Airway epithelial cell (primary cell): Measurements from ENCODE around the gene KIAA1549. TPM values are rescaled to one million over a fixed set of nuclear protein-coding genes. Genes with fewer than 3 reads are reported as not detected.

Experiments
- total RNA-seq: library from RNA; depleted of rRNA; stranded (reverse); fragments of >200 nt; gene quantifications from 2 replicates; pipeline ENCODE4 v1.2.3, GENCODE V29; 2015

KIAA1549 gene
- 1.0 and 1.7 TPM in 2 replicates for total RNA-seq

GRCh38 chr7:138981332-138982203, at the start of gene KIAA1549:
TSS of gene KIAA1549 (minus strand) at chr7:138981389. CDS start at chr7:138981269, 120 bp downstream.

GRCh38 chr7:138797715-138798320, 183.4 kb downstream of the KIAA1549 start, which contains the start of the genes ATP6V0A4 and TMEM213:
TSS of gene ATP6V0A4 (minus strand) at chr7:138798196. CDS start at chr7:138771247, 26,949 bp downstream.
TSS of gene TMEM213 (plus strand) at chr7:138797994. CDS start at chr7:138798105, 111 bp downstream.

Other genes with a start within 250 kb of the KIAA1549 start
- not detected in 2 replicates for gene TMEM213, start 183.4 kb downstream of the KIAA1549 start, total RNA-seq
- gene ATP6V0A4, start 183.2 kb downstream of the KIAA1549 start, total RNA-seq, result 0.21 and 0.23 TPM in 2 replicates
- 13.1 and 15.0 TPM in 2 replicates for gene ZC3HAV1L, start 54.7 kb upstream of the KIAA1549 start, total RNA-seq
- gene ZC3HAV1, start 128.3 kb upstream of the KIAA1549 start, total RNA-seq, result 20.8 and 28.4 TPM in 2 replicates
- gene UBN2, start 249.8 kb upstream of the KIAA1549 start, total RNA-seq, result 2.8 and 3.8 TPM in 2 replicates